GM18517 (cell line): ENCODE measurements around the gene TMEM86B.
"Not testable (repeated sequence)": the region's sequence is repeated elsewhere in the genome, so short reads cannot be mapped to it uniquely, and the experiment has no call there.

ENCODE experiments used
- ATAC-seq: cut with Tn5 transposase; IDR thresholded peaks from one replicate; pipeline ENCODE4 v1.9.1; 2021; ENCODE audit warnings: mild to moderate bottlenecking, moderate library complexity; ENCODE audit not compliant: unreplicated experiment

TMEM86B gene

GRCh38 chr19:55223291-55224037 is 5.1 kb downstream of the TMEM86B start:
- no peak for ATAC-seq

GRCh38 chr19:55220525-55220924 is 8.0 kb downstream of the TMEM86B start:
- ATAC-seq, result no peak

- ATAC-seq, result no peak
Observed at GRCh38 chr19:55216461-55217198, 11.9 kb downstream of the TMEM86B start.

DNA sequence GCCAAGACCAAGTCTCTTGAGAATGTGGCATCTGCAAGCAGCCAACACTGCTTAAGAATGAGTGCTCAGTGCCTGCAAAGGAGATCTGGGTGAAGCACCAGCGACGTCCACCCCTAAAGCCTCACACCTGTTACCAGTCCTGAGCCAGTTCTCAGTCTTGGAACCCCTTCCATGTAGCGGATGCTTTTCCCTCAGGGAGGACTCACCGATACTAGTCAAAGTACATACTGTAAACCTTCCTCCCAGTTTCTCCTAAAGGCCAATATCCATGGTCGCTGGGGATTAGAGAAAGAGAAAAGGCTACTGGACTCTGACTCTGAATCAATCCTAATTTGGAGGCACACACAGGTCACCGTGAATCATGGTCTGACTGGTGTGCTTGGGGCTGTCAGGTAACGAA is 15.0 kb downstream of the TMEM86B start:
- ATAC-seq, result no peak

DNA sequence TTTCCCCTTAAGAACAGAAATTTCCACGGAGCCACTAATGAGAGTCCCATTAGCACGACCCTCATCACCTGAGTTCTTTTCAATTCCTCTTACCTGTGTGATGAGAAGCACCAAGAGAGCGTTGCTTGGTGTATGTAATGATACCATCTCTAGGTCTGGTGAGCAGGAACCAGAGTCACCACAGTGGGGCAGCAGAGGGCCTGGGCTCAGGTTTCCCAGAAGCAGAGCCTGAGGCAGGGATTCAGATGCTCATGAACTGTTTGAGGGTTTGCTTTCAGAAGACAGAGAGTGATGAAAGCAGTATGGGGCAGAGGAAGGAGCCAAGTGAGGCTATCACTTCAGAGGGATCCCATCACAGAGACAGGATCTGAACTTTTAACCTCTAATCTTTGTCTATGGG is 16.1 kb downstream of the TMEM86B start:
- ATAC-seq, result no peak

DNA sequence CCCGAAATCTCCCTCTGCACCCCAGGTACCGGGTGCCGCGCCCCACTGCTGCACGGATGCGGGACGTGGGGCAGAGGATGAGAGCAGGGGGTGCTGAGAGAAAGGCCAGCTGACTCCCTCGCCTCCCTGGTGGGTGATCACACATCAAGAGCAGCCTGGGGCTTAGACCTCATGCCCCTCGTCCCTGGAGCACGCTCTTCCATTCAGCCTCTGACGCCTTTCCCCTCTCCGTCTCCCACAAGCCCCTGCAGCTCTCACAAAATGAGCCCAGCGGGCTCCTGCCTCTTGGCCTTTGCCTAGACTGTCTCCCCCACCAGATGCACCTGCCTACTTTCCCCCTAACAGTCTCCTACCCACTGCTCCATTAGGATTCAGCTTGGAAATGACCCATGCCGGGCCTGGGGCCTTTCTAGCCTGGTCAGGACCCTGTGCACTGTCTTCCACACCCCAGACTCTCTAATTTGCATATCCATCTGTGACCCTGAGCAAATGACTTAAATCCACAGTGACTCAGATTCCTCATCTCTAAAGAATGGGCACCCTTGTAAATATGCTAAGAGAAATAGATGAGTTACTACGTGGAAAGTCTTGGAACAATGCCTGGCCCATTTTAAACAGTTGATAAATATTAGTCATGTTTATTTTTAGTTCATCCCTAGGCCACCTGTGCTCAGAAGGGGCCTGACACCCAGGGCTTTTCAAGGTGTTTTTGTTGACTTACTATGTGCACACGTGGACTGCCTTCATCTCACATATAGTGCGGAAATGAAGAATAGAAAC is 18.7 kb downstream of the TMEM86B start:
- ATAC-seq, result no peak

DNA sequence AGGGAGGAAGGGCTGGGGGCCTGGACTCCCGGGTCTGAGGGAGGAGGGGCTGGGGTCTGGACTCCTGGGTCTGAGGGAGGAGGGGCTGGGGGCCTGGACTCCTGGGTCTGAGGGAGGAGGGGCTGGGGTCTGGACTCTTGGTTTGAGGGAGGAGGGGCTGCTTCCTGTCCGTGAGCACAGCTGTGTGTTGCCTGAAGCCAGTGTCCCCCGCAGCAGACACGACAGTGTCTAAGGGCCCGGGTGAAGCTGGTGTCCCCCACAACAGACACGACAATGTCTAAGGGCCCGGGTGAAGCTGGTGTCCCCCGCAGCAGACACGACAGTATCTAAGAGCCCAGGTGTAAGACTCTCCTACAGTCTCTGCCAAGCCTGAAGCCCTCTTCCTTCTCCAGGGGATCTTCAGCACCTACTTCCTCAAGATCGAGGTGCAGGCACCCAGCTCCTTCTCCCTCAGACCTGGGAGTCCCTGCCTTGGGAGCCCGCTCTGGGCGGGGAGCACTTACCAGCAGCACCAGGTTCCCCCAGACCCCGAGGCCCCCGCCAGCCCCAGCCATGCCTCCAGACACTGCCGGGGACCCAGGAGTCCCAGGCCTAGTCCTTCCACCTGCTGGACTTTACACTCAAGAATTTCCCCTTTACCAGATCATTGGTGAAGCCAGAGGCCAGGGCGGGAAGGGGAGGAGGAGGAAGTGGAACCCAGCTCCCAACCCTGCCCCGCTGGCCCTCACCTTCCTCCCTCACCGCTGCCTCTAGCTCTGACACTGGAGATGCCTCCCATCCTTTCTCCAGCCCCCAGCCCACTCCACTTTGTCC is 19.5 kb downstream of the TMEM86B start, which contains the start of gene PTPRH:
TSS of gene PTPRH (minus strand) at position 622 of the 813 bp plus-strand sequence. CDS start at position 554, 68 bp downstream.
- no peak for ATAC-seq

DNA sequence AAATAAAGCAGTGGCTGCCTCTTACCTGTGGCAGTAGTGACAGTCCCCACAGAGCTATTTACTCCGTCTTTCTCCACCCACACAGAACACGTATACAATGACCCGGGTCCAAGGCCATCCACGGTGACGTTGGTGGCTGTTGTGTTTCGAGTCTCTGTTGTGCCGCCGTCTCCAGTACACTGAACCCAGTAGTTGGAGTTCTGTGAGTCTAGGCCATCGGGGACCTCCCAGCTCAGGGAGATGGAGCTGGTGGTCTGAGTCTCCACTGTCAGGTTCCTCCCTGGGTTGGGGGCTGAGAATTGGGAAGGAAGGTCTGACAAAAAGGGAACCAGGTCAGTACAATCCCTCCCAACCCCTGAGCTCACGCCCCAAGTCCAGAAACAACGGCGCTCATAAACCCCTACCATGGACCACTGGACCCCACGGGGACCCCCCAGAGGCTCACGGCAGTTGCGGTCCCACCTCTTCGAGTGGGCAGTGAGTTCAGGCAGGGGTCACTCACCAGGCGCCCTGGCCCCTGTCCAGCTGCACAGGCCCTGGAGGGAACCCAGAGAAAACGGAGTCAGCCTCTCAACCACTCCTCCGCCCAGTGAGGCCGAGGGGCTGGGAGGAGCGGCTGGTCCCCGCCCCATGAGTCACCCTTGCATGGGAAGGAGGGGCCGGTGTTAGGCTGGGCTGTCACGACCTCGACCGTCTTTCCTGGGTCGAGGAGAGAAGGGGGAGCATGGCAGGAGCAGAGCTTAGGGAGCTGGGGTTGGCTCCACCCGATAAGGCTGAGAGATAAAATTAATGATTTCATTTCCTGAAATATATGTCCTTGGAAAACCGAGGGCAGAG is 21.7 kb downstream of the TMEM86B start:
- no peak for ATAC-seq

- not testable (repeated sequence) for ATAC-seq
Observed at GRCh38 chr19:55202199-55202598, 26.4 kb downstream of the TMEM86B start.

GRCh38 chr19:55199620-55200204 is 28.9 kb downstream of the TMEM86B start:
- ATAC-seq, result no peak

GRCh38 chr19:55198651-55199050 is 29.9 kb downstream of the TMEM86B start:
- no peak for ATAC-seq

GRCh38 chr19:55197528-55197927 is 31.0 kb downstream of the TMEM86B start:
- ATAC-seq, result no peak

DNA sequence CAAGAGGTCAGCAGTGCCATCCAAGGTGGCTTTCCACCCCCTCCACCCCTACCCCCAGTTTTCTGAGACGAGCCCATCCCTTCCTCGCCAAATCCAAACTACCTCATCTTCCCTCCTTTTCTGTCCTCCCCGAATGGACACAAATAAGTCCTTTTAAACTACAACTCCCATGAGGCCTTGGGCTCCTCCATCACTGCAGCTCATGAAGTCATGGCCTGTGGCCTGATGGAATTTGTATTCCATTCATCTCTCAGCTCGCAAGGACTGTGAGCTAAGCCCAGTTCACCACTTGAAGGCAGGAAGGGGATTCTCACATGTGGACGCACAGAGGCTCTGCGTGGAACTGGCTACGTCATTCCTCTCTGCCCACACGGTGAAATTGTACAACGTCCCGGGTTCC is 31.8 kb downstream of the TMEM86B start:
- no peak for ATAC-seq

DNA sequence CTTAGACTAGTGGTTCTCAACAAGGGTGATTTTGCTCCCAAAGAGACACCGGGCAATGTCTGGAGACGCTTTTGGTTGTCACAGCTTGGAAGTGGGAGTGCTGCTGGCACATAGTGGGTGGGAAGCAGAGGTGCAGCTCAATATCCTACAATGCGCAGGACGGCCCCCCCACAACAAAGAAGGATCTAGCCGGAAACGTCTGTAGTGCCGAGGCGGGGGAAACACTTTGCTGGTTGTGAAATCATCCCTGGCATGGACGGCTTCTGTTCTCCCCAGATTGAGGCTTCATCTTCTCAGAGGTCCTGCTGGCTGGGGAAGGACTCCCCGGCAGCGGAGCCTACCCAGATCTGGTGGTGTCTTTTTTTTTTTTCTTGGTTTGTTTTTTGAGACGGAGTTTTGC is 35.1 kb downstream of the TMEM86B start:
- ATAC-seq, result no peak

- no peak for ATAC-seq
Observed at GRCh38 chr19:55189403-55189835, 39.1 kb downstream of the TMEM86B start.

DNA sequence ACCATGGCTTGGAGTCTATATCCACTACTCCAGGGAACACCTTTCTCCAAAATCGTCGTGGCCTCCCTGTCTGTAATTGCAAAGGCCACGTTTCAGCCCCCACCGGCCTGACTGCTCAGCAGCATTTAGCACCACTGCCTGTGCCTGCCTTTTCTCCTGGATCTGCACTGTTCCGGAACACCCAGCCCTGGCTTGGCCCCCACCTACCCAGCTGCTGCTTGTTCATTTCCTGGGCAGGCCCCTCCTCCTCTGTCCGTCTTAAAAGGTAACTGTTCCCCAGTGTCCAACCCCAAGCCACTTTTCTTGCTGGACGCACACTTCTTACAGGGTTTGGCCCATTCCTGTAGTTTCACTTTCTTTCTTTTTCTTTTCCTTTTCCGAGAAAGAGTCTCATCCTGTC is 39.9 kb downstream of the TMEM86B start:
- ATAC-seq, result no peak

DNA sequence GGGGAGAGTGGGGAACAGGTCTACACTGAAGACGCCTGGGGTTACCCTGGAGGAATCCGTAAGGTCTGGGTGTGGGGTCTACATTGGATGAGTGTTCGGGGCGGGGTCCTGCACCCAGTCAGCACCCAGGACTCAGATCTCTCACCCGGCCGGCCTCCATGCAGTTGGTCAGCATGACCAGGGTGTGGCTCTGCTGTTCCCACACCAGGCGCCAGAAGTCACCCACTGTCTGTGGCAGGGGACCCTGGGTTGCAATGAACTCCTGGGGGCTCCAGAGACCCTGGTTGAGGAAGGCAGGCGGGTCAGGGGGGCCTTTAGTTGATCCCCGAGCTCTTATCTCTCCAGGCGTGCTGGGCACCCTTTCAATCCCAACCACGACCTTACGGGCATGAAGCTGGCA is 42.5 kb downstream of the TMEM86B start:
- ATAC-seq, result no peak

GRCh38 chr19:55181740-55182139 is 46.8 kb downstream of the TMEM86B start:
- ATAC-seq, result no peak
